GM19099 (cell line): Measurements from ENCODE around the gene NHLH2.

Experiments used
- POLR2A ChIP-seq: IDR thresholded peaks from 3 replicates; pipeline ENCODE4 v1.6.1; 2011; ENCODE audit warnings: low read depth; ENCODE audit not compliant: insufficient read length; ENCODE audit errors: extremely low read depth

NHLH2 gene

DNA sequence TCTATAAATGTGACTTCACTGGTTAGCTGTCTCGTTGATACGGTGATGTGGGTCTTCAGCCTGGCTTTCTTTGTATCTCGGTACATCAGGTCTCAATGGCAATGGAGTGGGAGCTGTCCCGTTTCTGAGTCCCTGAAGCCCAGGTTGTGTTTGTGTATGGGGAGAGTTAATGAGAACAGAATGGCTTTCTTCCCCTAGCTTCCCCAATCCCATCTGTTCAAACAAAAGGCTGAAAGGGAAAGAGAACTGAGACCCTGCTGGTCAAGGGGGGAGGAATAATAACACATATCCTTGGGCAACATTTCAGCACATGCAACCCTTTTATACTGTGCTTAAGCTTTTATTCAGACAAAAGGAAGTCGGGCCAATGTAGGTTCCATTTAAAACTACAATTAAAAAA is 44.0 kb downstream of the NHLH2 start:
- TF ChIP-seq POLR2A: no peak

DNA sequence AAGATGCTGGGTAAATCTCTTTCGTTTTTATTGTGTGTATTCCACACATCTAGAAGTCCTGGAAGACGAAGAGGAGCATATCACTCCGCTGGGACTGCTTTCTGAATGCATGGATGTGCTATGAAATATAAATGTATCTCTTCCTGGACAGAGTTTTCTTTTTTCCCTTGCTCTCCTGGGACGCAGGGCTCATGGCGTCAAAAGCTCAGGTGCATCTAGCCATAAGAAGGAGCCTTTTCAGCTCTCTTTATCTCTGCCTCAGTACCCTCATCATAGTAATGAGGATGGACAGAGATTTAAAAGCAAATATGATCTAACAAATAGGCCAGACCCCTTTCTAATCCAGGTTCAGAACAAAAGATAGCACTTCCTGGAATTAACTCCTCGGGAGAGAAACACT is 44.9 kb downstream of the NHLH2 start:
- TF ChIP-seq POLR2A: no peak

DNA sequence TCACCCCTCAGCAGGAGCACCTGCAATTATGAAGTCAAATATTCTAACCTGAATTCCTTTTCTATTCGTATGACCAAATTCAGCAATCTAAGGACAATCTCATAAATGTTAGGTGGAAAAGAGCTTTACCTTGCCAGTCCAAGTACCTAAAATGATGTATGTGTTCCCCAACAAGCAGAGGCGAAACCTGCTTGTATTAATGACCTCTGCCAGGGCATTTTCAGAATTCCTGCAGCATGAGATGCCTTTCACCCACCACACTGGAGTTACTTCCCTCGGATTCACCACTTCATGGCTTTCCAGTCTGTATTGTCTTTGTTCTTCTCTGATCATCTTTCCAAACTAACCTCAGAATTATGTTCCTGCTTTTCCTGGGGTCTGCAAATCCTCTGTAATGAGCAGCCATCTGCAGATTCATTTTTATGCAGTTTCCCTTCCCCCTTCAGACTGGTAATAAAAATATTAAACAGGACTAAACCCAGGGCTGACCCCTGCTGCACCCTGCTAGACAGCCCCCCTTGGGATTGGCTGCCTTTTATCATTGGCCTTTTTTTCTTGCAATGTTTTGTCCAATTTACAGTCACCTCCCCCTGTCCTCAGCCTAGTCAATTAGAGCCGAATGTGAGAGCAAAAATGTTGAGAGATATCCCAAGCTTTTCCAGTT is 45.8 kb downstream of the NHLH2 start:
- no peak for TF ChIP-seq POLR2A

DNA sequence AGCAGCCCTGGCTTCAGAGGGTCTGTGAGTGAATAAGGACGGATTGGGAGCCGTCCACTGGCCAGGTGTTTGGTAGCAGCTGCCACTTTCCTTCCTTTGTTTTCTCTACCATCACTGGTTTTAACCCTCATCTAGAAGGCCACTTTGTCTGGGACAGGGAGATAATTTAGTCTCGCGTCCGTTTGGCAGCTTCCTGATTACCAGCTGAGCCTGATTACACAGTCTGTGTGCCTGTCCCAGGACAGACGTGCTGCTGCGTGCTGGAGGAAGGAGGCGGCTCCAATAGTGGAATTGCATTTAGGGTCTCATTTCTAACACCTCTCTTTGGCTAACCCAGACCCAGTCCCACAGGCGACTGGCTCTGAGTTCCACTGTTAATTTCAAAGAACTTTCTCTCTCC is 47.8 kb downstream of the NHLH2 start:
- no peak for TF ChIP-seq POLR2A

DNA sequence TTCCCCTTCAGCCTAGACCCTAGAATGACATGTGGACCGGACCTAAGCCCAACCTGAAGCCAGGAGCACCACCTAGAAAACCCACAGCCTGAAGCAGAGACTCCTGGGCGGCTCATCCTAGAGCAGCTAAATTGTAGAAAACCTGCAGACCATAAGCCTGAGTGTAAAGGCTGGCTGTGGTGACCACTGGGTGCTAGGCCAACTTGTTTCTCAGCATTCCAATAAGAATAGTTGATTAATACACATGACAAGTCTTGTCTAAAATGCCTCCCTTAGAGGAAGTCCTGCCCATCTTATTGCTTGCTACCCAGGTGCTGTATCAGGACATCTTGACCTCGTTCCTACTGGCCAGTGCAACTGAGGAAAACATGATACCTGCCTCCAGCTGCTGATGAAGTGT is 49.1 kb downstream of the NHLH2 start:
- no peak for TF ChIP-seq POLR2A

DNA sequence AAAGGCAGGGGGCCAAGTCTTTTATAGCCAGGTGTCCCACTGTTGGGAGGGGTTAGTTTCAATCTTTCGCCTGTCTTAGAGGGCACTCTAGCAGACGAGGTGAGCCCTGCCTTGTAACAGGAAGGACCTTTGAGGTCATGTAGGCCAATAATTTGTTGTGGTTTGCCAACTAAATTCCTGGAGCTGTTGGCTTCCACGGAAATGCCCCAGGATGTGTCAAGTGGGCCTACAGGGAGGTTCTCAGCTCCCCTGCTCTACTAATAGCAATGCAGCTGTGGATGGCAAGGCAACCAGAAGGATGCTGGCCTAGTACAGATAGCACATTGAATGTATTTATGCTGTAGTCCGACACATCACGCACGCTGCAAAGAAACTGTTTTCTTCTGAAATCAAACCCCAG is 50.1 kb downstream of the NHLH2 start:
- no peak for TF ChIP-seq POLR2A

DNA sequence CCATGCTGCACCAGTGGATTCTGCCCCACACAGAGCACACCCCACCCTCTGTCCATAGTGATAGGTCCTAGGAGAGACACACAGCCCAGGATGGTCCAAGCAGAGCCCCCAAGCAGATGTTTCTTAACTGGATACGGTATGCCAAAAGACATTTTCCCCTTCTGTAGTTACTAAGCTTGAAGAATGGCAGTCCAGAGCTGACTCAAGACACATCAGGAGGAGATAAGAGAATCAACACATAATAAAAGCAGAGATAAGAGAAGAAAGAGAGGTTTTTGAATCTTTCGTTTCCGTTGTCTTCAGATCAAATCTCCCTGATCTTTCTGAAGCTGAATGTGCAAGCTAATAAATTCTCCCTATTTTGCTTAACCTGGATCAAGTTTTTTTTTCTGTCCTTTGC is 50.6 kb downstream of the NHLH2 start:
- TF ChIP-seq POLR2A: no peak
